NCI-H2107 treated with DMSO at 0.1 percent for 48 hours (cell line): ENCODE measurements around the gene CD22.

Experiments
- DNase-seq: peaks from one replicate; lab custom pipeline; 2025; ENCODE audit not compliant: unreplicated experiment; lab: John Stamatoyannopoulos, UW

Gene CD22

GRCh38 chr19:35381318-35381717, 52.3 kb downstream of the CD22 start:
- no peak for DNase-seq

DNA sequence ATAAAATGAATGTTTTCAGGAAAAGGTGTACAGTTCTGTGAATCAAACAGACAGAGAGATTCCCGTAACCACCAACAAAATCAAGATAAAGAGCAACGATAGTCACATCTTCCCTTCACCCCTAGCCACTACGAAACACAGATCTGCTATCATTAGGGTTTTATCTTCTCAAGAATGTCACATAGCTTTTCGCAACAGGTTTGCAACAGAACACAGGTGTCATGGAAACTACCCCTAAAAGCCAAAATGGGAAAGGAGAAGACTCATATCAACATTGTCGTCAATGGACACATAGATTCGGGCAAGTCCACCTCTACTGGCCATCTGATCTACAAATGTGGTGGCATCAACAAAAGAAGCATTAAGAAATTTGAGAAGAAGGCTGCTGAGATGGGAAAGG, 52.9 kb downstream of the CD22 start:
- DNase-seq, result no peak

DNA sequence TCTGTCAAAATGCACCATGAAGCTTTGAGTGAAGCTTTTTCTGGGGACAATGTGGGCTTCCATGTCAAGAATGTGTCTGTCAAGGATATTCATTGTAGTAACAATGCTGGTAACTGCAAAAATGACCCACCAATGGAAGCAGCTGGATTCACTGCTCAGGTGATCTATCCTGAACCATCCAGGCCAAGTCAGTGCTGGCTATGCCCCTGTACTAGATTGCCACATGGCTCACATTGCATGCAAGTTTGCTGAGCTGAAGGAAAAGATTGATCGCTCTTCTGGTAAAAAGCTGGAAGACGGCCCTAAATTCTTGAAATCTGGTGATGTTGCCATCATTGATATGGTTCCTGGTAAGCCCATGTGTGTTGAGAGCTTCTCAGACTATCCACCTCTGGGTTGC, 54.5 kb downstream of the CD22 start:
- no peak for DNase-seq

DNA sequence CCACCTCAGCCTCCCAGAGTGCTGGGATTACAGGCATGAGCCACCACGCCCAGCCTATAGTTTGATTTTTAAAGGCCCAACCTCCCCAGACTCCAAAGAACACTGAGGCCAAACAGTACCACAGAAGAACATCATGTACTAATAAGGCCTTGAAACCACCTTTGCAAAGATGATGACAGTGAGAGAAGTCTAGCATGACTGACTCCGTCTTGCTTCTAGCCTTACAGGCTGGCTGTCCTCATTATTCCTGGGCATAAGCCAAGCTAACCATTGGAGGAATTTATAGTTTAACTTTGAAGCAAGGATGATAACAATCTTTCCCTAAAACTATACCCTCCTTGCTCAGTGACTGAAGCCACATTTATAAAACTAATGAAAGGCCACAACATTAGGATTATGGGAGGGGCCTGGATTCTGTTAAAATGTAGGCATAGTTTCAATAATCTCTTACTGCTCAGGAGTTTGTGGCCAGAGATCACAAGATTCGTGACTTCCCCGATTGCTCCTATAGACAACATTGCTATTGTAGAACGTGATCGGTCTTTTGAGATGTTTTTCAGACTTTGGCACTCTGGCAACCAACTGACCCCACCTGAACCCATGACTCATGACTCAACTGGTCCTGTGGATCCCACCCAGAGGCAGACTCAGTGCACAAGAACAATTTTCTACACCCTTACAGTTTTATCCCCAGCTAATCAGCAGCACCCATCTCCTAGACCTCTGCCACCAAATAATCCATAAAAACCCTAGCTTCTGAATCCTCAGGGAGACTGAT, 59.5 kb downstream of the CD22 start:
- no peak for DNase-seq

DNA sequence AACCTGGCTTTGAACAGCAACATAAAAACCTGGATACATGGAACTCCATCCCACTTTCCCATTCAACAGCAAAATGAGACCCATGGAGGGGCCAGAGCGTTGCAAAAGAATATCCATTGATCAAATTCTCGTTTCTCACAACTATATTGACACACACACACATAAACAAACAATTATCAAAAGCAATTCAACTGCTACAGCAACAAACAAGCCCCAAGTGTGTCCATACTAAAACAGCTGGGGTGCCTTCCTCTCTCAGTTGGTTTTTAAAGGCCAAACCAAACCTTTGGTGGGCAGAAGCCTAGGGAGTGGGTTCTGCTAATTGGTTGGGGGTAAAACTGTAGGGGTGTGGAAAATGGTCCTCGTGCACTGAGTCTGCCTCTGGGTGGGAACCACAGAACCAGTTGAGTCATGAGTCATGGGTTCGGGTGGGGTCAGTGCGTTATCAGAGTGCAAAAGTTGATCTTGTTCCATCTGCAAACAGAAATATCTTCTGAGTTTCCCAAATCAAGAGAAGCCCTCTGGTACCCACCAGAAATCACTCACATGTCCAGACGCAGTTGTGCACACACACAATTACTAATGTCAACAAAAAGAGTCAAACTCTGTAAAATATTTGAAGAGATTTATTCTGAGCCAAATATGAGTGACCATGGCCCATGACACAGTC, 60.3 kb downstream of the CD22 start:
- no peak for DNase-seq

DNA sequence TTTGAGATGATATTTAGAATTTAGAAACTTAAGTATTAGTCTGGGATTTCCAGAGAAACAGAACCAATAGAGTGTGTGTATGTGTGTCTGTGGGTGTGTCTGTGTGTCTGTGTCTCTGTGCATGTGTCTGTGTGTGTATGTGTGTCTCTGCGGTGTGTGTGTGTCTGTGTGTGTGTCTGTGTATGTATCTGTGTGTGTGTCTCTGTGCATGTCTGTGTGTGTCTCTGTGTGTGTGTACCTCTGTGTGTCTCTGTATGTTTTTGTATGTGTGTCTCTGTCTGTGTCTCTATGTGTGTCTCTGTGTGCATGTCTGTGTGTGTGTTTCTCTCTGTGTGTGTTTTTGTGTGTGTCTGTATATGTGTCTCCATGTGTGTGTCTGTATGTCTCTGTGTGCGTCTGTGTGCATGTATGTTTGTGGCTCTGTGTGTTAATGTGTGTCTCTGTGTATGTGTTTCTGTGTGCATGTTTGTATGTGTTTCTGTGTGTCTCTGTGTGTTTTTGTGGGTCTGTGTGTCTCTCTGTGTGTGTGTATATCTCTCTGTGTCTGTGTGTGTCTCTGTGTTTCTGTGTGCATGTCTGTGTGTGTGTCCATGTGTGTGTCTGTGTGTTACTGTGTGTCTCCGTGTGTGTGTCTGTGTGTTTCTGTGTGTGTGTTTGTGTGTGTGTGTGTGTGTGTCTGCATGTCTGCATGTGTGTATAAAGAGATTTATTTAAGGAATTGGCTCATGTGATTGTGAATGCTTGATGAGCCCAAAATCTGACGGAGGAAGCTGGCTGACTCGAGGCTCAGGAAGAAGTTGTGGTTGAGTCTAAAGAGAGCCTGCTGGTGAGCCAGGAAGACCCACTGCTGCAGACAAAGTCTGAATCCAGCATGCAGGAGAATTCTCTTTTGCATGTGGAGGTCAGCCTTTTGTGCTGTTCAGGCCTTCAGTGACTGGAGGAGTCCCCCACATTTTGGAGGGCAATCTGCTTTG, 64.0 kb downstream of the CD22 start:
- DNase-seq, result no peak

DNA sequence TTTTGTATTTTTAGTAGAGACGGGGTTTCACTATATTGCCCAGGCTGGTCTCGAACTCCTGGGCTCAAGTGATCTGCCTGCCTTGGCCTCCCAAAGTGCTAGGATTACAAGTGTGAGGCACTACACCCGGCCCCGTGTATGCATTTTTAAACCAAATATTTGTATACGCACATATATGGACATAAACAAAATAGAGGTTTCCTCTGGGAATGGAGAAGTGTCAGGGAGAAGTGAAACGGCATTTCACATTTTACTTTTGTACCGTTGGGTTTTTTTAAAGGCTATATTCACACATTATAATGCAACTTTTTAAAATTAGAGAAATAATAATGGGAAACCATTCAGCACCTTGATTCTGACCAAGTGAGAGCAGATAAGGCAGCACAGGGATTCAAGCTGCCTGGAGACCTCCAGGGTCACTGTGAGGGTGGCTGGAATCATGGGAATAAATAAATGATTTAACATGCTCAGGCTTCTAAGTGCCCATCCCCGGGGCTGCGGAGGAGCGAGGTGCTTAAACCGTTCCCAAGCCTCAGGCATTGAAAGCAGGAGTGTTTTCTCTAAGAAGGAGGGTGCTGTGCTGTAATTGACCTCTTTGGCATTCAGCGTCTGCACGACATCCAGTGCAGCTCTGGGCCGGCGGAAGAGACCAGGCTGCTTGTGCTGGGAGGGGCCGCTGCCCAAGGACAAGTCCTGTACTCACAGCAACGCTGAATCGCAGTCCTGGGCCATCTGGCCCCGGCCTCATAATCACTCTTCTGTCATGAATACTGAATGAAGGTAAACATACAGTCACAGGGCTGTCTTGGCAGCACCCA, 66.6 kb downstream of the CD22 start:
- DNase-seq, result no peak

DNA sequence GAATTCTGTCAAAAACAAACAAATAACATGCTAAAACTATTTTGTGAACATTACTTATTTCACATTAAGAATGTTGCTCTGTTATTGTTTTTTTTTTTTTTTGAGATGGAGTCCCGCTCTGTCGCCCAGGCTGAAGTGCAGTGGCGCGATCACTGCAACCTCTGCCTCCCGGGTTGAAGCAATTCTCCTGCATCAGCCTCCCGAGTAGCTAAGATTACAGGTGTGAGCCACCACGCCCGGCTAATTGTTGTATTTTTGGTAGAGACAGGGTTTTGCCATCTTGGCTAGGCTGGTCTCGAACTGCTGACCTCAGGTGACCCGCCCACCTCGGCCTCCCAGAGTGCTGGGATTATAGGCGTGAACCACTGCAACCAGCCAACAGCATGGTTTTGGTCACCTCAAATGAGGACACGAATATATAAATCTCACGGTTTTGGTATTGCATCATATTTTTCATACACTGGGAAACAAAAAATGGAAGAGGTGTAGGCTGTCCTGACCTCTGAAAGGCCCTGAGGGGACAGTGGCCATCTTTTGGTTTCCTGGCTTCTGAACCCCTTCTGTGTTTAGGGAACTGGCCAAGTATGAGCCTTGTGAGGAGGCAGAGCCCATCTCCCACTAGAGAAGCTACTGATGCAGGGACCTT, 67.4 kb downstream of the CD22 start:
- no peak for DNase-seq
